Colon (tissue), 2 donors: Measurements from ENCODE around the gene LY6G5C.

Experiments
- FAIRE-seq: peaks from 2 replicates; lab custom pipeline; 2012; peaks lifted over from hg19 to GRCh38; lab: Jason Lieb, UNC
- donor health status: control.
- donor health status: control.

The LY6G5C gene

GRCh38 chr6:31691078-31691463 is 10.2 kb upstream of the LY6G5C start:
- FAIRE-seq: no peak

GRCh38 chr6:31690231-31691077 is 9.6 kb upstream of the LY6G5C start:
- FAIRE-seq: no peak

- no peak for FAIRE-seq
Measured at GRCh38 chr6:31689249-31690110, 8.6 kb upstream of the LY6G5C start.

GRCh38 chr6:31687860-31688693 is 7.2 kb upstream of the LY6G5C start:
- FAIRE-seq: no peak

GRCh38 chr6:31687321-31687720 is 6.5 kb upstream of the LY6G5C start:
- no peak for FAIRE-seq

GRCh38 chr6:31686483-31686882 is 5.6 kb upstream of the LY6G5C start:
- FAIRE-seq: no peak

GRCh38 chr6:31683591-31683990 is 2.7 kb upstream of the LY6G5C start:
- FAIRE-seq: no peak

GRCh38 chr6:31681135-31681671 is 336 bp upstream of the LY6G5C start:
- FAIRE-seq: no peak

GRCh38 chr6:31677955-31678354 is 2.9 kb downstream of the LY6G5C start:
- no peak for FAIRE-seq

GRCh38 chr6:31676904-31677303 is 4.0 kb downstream of the LY6G5C start:
- no peak for FAIRE-seq

GRCh38 chr6:31676322-31676903 is 4.5 kb downstream of the LY6G5C start:
- no peak for FAIRE-seq

- FAIRE-seq: no peak
Measured at GRCh38 chr6:31669676-31670075, 11.2 kb downstream of the LY6G5C start, which contains the start of gene LY6G5B. Gene LY6G5B, plus strand, starts transcription at chr6:31669976. Its CDS starts 975 bp downstream, at chr6:31670951.

- no peak for FAIRE-seq
Measured at GRCh38 chr6:31666337-31666965, 14.4 kb downstream of the LY6G5C start.

- FAIRE-seq: no peak
Measured at GRCh38 chr6:31665501-31666336, 15.1 kb downstream of the LY6G5C start, which contains the start of gene CSNK2B. Gene CSNK2B, plus strand, starts transcription at chr6:31666080. Its CDS starts 752 bp downstream, at chr6:31666832.

- FAIRE-seq: no peak
Measured at GRCh38 chr6:31664790-31665500, 15.9 kb downstream of the LY6G5C start, which contains the start of gene GPANK1. Gene GPANK1, minus strand, starts transcription at chr6:31664997. Its CDS starts 519 bp downstream, at chr6:31664478.

- no peak for FAIRE-seq
Measured at GRCh38 chr6:31663961-31664789, 16.7 kb downstream of the LY6G5C start.

GRCh38 chr6:31663126-31663960 is 17.5 kb downstream of the LY6G5C start:
- FAIRE-seq: no peak
